Activated CD4-positive, alpha-beta T cell treated with anti-CD3 and anti-CD28 coated beads, Interleukin-10, Interleukin-2, amounts not matched to agents 100 ng/mL and 50 ng/mL, durations not matched to agents 16 hours and 8 hours (primary cell): ENCODE measurements around the gene CTCF.

Experiments
- DNase-seq: peaks from one replicate; pipeline ENCODE4 v3.0.0-alpha.2; 2020

The CTCF gene

DNA sequence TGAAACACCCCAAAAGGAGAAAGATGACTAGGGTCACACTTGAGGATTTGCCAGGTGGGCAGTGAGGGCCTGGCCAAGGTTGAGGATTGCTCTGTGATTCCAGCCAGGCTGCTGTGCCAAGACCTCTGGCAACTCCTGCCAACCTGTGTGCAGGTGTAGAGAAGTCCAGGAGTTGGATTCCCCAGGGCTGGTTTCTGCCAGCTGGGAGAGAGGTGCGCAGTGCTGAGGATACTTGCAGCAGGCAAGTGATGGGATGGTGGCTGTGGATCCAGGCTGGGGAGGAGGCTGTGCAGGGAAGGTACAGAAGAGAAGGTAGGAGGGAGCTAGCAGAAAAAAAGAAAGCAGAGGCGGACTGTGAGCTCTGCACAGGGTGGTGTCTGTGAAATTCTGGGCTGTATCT, 27.1 kb upstream of the CTCF start:
- DNase-seq, result no peak

DNA sequence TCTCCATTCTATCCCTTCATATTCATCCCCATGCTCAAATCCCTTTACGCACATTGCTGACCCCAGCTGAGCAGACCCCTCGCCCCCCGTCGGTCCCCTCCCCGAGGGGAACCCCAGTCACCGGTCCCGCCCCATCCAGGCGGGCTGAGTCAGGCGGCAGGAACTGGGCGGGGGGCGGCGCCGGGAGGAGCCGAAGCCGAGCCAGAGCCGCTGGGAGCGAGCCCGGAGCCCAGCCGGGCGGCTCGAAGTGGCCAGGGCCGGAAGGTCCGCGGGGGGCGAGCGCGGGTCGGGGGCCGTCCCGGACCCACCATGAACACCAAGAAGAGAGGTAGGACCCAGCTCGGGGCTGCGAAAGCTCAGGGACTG, 25.1 kb upstream of the CTCF start:
- DNase-seq, result peak; percentile 36

DNA sequence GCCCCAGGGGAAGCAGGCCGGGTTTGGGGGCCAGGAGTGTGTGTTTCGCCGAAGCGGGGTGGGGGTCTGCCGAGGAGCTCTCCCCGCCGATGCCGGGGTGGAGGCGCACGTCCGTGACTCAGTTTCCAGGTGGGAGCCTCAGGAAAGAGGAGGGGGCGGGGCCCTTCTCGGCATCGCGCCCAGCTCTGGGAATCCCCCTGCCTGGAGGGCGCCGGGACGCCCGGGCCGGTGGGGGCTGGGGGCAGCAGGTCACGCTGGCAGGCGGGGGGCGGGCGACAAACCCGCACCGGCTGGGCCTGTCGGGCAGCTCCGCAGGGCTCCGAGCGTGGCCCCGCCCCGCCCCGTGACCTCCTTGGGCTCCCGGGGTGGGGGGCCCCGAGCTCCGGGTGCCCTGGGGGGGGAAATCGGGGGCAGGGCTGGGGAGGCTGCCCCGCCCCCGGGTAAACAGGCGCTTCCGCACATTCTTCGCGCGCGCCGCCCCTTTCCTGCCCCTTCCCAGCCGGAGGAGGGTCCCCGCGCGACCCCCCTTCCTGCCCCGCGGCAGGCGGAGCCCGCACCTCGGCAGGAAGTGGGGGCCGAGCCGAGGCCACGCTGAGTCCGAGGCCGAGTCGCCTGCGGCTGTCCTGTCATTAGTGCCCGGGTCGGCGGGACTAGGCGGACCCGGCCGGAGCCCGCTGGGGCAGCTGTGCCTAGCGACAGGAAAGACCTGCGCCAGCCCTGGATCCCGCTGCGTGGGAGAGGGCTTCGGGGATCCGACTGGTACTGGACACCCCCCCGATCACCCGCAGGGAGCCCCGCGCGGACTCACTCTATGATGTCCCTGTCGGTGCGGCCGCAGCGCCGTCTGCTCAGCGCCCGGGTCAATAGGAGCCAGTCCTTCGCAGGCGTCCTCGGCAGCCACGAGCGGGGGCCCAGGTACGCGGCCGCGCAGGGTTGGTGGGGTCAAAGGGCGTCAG, 24.4 kb upstream of the CTCF start:
- peak; percentile 39 for DNase-seq

DNA sequence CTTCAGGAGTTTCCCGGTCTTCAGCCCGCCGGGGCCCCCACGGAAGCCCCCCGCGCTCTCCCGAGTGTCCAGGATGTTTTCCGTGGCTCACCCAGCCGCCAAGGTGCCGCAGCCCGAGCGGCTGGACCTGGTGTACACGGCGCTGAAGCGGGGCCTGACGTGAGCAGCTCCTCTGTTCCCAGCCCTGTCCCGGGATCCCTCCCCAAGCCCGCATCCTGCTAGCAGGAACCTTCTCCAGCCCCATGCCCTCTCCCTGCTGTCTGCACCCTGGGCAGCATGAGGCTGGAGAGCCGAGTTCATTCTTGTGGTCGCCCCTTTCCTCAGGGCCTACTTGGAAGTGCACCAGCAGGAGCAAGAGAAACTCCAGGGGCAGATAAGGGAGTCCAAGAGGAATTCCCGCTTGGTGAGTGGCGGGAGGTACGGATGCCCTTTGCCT, 23.6 kb upstream of the CTCF start:
- no peak for DNase-seq

DNA sequence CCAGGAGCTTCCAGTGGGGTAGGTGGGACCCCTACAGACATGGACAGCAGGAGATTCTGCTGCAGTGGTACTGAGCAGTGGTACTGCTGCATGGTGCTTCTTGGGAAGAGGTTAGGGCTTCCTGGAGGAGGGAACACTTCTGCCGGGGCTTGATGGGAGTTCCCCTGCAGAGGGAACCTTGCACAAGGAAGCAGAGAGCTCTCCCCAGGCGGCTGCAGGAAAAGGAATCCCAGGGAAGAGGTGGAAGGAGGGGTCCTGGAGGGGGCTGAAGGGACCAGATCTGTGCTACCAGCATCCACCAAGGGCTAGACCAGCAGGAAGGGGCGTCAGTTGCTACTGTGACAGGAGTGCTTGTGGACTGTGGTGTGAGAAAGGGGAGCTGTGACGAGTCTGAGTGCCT, 23.1 kb upstream of the CTCF start:
- DNase-seq, result no peak

DNA sequence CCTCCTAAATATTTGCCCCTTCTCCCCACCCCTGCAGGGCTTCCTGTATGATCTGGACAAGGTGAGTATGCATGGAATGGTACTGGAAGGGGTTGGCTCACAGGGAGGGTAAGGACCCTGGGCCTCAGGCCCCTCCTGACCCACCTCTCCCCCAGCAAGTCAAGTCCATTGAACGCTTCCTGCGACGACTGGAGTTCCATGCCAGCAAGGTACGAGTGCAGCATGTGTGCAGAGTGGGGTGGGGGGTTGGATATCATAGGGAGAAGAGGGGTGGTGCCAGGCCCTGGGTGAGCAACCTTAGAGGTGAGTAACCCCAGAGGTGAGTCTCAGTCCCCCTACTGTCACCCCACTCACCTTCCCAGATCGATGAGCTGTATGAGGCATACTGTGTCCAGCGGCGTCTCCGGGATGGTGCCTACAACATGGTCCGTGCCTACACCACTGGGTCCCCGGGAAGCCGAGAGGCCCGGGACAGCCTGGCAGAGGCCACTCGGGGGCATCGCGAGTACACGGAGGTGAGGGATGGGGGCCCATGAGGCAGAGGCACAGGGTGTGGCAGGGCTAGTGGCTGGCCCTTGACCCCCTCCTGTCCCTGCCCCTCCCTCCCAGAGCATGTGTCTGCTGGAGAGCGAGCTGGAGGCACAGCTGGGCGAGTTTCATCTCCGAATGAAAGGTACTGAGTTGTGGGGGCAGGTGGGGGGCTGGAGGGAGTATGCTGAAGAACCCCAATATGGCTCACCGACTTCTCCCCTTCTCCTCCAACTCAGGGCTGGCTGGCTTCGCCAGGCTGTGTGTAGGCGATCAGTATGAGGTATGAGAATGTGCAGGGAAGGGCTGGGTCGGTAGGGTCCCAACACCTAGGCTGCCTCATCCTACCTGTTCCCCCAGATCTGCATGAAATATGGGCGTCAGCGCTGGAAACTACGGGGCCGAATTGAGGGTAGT, 22.4 kb upstream of the CTCF start:
- no peak for DNase-seq

DNA sequence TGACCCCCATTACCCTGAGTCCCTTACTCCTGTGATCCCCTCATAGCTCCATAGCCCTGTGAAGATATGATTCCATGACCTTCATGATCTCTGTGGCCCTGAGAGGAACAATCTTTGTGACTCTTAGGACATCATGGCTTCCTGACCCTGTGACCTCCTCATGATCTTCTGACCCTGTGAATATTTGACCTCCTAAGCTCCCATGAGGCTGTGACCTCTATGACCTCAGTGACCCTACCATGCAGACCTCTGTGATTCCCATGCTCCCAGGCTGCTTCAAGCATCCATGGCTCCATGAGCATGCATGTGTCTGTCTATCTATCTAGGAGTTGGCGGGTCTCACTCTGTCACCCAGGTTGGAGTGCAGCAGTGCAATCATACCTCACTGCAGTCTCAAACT, 21.6 kb upstream of the CTCF start:
- no peak for DNase-seq

DNA sequence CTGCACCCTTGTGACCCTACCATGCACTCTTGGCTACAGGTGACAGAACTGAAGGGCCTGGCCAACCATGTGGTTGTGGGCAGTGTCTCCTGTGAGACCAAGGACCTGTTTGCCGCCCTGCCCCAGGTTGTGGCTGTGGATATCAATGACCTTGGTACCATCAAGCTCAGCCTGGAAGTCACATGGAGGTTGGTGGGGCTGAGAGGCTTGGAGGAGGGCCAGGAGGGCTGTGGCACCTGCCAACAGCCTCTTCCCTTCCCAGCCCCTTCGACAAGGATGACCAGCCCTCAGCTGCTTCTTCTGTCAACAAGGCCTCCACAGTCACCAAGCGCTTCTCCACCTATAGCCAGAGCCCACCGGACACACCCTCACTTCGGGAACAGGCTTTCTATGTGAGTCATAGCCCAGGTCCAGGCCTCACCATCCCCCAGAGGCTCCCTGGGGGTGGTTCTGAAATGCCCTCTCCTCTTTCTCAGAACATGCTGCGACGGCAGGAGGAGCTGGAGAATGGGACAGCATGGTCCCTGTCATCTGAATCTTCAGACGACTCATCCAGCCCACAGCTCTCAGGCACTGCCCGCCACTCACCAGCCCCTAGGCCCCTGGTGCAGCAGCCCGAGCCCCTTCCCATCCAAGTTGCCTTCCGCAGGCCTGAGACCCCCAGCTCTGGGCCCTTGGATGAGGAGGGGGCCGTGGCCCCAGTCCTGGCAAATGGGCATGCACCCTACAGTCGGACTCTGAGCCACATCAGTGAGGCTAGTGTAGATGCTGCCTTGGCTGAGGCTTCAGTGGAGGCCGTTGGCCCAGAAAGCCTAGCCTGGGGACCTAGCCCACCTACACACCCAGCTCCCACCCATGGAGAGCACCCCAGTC, 20.7 kb upstream of the CTCF start:
- no peak for DNase-seq

DNA sequence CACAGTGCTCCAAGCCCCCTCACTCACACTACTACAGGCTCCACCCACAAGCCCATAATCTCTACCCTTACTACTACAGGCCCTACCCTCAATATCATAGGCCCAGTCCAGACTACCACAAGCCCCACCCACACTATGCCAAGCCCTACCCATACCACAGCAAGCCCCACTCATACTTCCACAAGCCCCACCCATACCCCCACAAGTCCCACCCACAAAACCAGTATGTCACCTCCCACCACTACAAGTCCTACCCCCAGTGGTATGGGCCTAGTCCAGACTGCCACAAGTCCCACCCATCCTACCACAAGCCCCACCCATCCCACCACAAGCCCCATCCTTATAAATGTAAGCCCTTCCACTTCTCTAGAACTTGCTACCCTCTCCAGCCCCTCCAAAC, 19.9 kb upstream of the CTCF start:
- DNase-seq, result peak; percentile 81

DNA sequence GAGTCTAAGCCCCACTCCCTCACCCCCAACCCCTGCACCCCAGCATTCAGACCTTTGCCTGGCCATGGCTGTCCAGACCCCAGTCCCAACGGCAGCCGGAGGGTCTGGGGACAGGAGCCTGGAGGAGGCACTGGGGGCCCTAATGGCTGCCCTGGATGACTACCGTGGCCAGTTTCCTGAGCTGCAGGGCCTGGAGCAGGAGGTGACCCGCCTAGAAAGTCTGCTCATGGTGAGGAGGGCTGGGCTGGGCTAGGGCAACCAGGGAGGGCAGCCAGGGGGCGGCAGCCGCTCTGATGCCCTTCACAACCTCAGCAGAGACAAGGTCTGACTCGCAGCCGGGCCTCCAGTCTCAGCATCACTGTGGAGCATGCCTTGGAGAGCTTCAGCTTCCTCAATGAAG, 19.3 kb upstream of the CTCF start:
- no peak for DNase-seq

DNA sequence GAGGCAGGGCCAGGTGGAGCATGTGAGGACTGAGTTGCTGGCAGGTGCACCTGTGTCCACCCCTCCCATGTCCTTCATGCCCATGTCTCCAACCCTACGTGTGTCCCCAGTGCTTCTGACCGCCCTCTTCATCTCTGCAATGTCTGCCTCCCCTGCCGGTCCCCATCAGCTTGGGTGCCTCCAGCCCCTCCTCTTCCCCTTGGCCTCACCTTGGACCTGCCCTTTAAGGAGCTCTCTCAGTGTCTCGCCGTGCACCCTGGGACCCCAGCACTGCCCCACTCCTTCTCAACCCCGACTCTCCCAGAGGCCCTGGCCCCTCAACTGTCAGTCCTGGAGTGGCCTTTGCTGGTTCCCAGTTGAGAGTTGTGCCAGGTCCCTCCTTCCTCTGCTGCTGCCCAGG, 18.7 kb upstream of the CTCF start:
- no peak for DNase-seq

DNA sequence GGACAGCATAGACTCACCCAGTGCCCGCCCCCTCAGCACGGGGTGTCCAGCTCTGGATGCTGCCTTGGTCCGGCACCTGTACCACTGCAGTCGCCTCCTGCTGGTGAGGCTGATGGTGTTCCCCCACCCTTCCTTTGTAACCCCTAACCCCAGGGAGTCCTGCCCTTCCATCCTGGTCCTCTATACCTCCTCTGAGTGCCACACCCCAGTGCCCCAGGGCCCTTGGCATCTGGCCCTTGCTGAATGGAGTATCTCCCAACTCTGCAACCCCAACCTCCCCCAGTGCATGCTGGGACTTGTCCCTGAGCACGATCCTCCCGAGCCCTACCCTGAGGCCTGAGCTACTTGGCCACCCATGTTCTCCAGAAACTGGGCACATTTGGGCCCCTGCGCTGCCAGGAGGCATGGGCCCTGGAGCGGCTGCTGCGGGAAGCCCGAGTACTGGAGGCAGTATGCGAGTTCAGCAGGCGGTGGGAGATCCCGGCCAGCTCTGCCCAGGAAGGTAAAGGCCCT, 17.9 kb upstream of the CTCF start:
- DNase-seq, result no peak

DNA sequence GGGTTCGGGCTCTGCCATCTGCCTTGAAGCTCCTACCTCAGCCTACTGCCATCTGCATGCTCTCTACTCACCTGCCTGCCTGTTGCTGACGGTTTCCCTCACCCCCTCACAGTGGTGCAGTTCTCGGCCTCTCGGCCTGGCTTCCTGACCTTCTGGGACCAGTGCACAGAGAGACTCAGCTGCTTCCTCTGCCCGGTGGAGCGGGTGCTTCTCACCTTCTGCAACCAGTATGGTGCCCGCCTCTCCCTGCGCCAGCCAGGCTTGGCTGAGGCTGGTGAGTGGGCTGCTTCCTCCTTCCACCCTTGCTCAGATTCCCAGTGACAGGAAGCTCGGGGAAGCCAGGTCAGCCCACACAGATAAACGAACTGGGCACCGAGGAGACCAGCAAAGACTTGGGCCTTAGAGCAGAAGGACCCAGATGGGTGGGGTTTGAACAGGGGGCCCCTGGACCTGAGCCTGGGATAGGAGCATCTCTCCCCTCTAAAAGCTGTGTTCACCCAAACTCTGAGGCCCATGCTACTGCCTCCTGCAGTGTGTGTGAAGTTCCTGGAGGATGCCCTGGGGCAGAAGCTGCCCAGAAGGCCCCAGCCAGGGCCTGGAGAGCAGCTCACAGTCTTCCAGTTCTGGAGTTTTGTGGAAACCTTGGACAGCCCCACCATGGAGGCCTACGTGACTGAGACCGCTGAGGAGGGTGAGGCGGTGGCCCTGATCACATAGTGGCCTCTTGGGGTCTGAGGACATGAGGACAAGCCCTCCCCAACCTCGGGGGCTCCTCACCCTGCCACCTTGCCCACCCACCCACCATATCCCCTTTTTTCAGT, 17.3 kb upstream of the CTCF start:
- DNase-seq, result no peak

DNA sequence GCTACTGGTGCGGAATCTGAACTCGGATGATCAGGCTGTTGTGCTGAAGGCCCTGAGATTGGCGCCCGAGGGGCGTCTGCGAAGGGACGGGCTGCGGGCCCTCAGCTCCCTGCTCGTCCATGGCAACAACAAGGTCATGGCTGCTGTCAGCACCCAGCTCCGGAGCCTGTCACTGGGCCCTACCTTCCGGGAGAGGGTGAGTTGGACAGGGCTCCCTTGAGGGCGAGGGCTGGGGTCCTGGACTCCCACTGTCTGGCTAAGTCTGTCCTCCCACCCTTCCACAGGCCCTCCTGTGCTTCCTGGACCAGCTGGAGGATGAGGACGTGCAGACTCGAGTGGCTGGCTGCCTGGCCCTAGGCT, 16.7 kb upstream of the CTCF start:
- DNase-seq, result no peak

DNA sequence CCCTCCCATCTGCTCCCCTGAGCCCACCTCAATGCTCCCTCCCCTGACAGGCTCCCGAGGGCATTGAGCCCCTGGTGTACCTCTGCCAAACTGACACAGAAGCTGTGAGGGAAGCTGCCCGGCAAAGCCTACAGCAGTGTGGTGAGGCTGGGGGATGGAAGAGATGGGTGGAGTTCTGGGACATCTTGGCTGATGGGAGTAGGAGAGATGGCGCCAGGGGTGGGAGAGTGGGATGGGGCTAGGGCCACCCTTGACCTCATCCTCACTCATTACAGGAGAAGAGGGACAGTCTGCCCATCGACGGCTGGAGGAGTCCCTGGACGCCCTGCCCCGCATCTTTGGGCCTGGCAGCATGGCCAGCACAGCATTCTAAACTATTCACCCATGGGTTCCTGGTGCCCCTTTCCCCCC, 16.2 kb upstream of the CTCF start:
- DNase-seq, result no peak

DNA sequence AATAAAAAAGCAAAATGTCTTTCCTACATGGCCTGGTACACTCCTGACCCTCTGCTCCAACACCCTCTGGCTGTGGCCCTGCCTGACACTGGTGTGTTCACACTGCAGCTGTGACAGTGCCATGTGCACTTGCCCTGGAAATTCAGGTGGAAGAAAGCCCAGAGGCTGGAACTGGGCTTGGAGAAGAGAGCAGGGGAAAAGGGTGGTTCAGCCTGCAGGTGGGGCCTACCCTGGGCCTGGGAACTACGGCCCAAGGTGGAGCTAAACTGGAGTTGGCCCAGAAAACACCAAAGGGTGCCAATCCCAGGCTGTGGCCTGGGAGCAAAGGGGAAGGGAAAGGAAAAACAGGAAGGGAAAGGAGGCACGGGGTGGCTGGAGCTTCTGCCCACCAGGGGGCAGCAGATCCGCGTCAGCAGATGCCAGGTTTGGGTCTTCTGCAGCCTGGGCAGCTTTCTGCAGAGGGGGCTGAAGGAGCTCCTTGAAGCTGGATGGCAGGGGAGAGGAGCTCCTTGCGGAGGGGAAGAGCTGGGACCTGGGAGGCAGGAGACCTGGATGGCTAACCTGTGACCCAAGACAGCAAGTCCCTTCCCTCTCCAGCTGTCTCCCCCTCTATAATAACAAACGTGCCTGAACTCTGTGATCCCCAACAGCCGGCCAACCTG, 15.4 kb upstream of the CTCF start:
- DNase-seq, result peak; percentile 77

DNA sequence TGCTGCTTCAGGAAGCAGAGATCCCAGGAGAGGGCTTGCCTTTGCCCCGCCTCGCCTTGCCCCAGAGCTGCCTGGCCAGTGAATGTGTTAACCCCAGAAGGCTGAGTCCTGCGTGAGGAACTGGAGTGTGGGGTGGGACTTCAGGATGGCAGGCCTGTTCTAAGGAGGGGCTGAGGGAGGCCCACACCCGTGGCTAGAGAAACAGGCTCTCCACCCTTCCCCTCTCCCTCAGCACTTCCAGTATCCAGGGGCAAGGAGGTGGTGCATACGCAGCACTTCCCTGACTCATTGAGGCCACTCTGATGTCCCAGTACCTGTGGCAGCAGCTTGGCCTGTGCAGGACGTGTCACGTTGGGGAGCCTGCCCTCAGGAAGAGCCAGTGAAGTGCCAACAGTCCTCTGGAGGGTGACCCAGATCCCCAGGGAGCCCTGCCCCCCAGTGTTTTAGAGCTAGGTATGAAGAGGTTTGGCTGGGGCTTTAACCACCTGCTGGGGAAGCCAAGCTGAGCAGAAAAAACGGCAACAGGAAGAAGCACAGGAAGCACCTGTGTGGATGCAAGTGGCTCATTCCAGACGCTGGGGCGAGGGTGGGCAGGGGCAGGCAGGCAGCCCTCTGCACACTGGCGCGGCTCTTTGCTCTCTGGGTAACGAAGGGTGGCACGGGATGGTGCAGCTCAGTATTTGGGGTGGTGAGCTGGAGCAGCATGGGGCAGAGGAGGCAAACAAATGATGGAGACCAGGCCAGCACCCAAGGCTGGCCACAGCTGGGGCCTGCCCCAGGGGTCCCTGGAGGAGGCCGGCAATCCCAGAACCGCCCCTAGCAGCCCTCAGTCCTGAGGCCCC, 14.7 kb upstream of the CTCF start:
- peak; percentile 49 for DNase-seq

DNA sequence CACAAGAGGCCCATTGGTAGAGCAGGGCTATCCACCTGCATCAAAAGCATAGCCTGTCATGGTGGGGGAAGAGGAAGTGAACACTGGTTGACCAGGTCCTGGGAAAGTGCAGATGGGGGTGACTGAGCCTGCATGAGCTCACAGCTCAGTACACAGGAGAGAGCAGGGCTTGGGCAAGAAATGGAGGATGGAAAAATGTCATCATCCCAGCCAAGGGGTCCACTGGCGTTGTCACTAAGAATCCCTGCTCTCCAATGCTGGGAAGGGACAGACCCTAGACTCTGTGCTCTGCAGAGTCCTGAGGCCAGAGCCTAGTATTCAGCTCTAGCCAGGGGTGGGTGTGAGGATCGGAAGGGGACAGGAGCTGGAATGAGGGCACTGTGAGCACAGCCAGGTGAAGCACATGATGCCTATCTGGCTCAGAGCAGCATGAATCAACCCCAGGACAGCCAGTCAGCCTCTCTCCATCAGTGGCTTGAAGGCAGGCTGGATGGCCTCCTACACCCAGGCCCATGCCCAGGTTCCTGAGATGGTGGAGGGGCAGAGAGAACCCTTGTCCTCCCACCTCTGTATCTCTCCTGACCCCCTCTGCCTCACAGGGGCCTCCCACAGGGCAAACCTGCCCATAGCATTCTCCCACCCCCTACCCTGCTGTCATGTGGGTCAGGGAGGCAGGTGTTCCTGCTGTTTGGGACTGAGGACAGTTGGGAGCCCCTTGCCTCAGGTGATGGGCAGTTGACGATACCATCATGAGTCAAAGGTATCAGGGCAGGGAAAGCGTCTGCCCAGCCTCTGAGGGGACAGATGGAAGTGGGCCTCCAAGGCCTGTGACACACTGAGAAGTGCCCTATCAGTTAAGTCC, 13.8 kb upstream of the CTCF start:
- no peak for DNase-seq

DNA sequence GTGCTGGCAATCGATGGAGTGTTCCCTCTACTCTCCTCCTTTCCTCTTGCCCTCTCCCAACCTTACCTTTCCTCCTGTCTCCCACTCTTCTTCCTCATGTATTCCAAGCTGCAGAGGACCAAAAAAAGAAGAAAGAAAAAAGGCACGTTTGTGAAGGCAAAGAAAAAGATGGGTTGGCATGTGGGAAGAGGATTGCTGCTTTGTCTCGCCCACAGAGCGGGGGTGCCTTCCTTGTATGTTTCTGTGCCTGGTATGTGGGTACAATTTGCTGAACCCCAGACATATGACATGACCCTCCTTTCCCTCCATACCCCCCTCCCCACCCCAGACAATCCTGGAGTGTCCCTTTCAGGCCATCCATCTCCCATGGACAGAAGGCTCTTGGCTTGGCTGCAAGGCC, 13.1 kb upstream of the CTCF start:
- no peak for DNase-seq
